GM10248 (cell line): Measurements from ENCODE around the gene ICE2.
A peak's percentile ranks its signal among the peaks of the same experiment; 100 is the strongest.

Source experiments
- CTCF ChIA-PET: fragments of 300-600 bp; sonication (Branson Sonifier 250); formaldehyde crosslinking; extraction: SDS; loops from one replicate; lab custom pipeline; 2021; ENCODE audit warnings: antibody characterized with exemption; lab: Yijun Ruan, JAX
- POLR2A ChIA-PET: fragments of 350-650 bp; sonication (Branson Sonifier 250); formaldehyde crosslinking; extraction: SDS; loops from one replicate; lab custom pipeline; 2020; ENCODE audit warnings: antibody characterized with exemption; lab: Yijun Ruan, JAX
- DNase-seq: peaks from one replicate; pipeline ENCODE4 v3.0.0; 2012; ENCODE audit errors: extremely low spot score
- TF ChIP-seq, protein P1 (sequence below): IDR thresholded peaks from 2 replicates; pipeline ENCODE4 v1.5.1; 2012; ENCODE audit warnings: mild to moderate bottlenecking, low read depth; ENCODE audit errors: extremely low read depth, missing control alignments, control extremely low read depth

ICE2 gene, protein sequence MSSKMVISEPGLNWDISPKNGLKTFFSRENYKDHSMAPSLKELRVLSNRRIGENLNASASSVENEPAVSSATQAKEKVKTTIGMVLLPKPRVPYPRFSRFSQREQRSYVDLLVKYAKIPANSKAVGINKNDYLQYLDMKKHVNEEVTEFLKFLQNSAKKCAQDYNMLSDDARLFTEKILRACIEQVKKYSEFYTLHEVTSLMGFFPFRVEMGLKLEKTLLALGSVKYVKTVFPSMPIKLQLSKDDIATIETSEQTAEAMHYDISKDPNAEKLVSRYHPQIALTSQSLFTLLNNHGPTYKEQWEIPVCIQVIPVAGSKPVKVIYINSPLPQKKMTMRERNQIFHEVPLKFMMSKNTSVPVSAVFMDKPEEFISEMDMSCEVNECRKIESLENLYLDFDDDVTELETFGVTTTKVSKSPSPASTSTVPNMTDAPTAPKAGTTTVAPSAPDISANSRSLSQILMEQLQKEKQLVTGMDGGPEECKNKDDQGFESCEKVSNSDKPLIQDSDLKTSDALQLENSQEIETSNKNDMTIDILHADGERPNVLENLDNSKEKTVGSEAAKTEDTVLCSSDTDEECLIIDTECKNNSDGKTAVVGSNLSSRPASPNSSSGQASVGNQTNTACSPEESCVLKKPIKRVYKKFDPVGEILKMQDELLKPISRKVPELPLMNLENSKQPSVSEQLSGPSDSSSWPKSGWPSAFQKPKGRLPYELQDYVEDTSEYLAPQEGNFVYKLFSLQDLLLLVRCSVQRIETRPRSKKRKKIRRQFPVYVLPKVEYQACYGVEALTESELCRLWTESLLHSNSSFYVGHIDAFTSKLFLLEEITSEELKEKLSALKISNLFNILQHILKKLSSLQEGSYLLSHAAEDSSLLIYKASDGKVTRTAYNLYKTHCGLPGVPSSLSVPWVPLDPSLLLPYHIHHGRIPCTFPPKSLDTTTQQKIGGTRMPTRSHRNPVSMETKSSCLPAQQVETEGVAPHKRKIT

DNA sequence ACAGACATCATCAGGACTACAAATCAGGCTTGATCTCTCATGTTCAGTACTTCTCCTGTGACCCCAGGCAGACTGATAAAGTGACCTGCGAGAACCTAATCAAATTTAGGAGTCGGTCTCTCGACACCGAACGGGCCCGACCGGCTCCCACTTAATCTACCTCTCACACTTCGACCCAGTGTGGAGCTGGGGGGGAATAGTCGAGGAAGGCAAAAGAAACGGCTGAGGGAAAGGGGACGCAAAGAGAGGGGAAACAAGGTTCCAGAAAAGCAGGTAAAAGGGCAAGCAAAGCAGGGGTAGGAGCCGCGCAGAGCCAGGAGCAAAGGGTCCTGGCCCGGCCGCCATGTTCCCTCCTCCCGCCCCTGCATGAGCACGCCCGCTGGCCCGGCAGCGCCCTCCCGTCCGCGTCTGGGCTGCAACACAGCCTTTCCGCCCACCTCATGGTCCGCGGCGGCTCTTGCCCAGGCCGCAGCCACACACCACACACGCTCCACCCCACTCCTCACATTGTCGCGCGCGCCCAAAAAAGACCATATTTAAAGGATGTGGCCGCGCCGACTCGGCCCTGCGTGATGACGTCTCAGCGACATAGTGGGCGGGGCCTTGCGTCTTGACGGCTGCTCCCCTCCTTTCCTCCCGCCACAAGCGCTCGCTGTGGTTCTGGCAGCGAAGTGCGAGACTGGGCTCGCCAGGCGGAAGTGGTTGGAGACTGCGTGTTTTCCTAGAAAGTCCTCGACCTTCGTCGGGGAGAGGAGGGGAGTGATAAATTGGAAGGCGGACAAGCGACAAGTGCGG, at the start of gene ICE2:
Gene ICE2 (minus strand): TSS at position 577 of the 795 bp plus-strand sequence. CDS start 1,165 bp downstream, outside the sequence.
- CTCF ChIA-PET = interaction anchor here (1.0 to 1.4 kb wide), 3 partner anchors 42 to 438 kb away, joined by 3 read pairs; no protein-coding TSS in a partner anchor
- TF ChIP-seq, protein P1, sequence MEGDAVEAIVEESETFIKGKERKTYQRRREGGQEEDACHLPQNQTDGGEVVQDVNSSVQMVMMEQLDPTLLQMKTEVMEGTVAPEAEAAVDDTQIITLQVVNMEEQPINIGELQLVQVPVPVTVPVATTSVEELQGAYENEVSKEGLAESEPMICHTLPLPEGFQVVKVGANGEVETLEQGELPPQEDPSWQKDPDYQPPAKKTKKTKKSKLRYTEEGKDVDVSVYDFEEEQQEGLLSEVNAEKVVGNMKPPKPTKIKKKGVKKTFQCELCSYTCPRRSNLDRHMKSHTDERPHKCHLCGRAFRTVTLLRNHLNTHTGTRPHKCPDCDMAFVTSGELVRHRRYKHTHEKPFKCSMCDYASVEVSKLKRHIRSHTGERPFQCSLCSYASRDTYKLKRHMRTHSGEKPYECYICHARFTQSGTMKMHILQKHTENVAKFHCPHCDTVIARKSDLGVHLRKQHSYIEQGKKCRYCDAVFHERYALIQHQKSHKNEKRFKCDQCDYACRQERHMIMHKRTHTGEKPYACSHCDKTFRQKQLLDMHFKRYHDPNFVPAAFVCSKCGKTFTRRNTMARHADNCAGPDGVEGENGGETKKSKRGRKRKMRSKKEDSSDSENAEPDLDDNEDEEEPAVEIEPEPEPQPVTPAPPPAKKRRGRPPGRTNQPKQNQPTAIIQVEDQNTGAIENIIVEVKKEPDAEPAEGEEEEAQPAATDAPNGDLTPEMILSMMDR = peak; percentile 12
- POLR2A ChIA-PET = interaction anchor here (0.5 to 1.7 kb wide), 2 partner anchors 91 to 117 kb away, joined by 3 to 5 read pairs; no protein-coding TSS in a partner anchor
- peak; percentile 92 for DNase-seq

DNA sequence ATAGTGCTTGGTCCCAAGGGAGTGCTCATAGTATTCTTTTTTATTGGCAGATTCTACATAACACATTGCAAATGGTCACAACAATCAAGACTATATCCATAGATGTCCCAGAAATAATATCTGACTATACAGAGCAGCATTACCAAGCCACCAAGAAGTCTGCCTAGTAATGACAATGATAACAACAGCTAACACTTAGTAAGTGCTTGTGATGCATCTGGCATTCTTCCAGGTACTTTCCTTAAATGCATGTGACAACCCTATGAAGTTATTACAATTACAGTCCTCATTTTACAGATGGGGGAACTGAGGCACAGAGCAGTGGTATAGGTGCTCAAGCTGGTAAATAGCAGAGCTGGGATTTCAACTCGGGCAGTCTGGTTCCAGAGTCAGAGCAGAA, 49.6 kb upstream of the ICE2 start:
- CTCF ChIA-PET = interaction anchor here (0.8 to 1.9 kb wide), 5 partner anchors 8 to 42 kb away, joined by 3 to 8 read pairs (median 5); no protein-coding TSS in a partner anchor
- no peak for DNase-seq
- TF ChIP-seq, protein P1 = no peak
- POLR2A ChIA-PET = no interaction called here

DNA sequence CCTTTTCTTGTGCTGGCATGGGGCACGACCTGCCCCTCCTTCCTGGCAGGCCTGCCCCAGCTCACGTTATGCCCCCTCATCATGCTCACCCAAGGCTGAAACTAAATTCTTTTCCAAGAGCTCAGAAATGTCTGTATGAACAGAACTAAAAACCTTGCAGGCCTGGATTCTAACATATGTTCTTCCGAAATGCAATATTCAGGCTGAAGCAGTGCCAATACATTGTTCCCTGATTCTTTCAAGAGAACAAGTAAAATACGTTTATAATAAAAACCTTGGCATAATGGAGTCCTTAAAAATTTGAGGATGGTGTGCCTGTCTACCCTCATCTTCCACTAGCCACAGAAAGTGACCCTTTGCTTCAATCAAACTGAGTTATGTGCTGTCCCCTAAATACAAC, 48.5 kb upstream of the ICE2 start:
- ChIA-PET POLR2A (no interaction called here), CTCF (interaction anchor here (1.1 to 1.9 kb wide), 5 partner anchors 10 to 168 kb away, joined by 3 to 7 read pairs (median 5); no protein-coding TSS in a partner anchor)
- DNase-seq = no peak
- TF ChIP-seq, protein P1 = no peak

DNA sequence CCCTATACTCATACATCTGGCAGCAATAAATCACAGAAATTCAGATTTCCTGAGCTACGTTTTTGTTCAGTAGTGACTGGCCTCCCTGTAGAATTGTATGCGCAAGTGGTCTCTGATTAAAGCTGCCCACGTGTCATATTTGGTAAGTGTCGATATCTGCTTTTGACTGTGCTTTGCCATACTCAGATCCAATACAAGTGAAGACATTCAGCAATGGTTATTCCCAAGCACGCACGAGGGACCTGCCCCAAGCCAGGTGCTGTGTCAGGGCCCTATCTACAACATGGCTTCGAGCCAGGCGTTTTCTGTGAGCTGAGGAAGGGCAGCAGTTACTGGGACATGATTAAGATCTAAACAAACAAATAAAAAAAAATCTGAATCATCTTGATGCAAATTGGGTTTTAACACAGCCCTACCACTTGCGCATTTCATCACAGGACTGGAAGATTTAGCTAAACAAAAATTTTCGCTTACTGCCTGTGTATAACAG, 47.2 kb upstream of the ICE2 start:
- CTCF ChIA-PET = interaction anchor here (1.1 to 1.7 kb wide), 7 partner anchors 9 to 165 kb away, joined by 3 to 8 read pairs (median 5); no protein-coding TSS in a partner anchor
- no peak for DNase-seq
- POLR2A ChIA-PET = no interaction called here

DNA sequence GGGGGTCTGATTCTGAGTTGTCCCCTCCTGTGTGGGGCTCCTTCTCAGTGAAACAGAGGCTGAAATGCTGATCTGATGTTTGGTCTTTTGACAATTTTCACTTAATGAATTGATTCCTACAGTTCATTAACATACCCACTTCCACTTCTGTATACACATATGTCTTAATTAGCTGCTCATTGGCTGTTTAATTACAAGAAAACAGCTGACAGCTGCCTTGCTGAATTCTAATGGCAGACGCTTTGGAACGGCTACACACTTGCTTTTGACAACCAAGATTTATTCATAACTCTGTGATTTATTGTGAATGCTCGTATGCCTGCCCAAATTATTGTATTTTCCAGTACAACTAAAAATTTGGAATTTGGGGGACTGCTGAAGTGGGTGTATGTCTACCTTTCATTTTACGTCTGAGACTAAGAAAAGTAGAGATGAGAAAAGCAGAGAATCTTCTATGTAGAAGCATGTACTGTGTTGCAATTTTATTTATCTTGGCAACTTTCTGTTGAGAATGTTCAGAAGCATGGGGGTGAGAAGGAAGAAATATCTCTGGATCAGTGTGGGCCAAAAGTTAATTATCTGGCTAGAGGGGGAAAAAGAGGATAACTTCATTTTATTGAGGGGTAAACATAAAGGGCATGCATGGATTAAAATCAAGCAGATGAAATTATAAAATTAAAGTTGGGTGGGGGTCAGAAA, 46.5 kb upstream of the ICE2 start:
- TF ChIP-seq, protein P1 = no peak
- ChIA-PET POLR2A (no interaction called here), CTCF (interaction anchor here (1.1 to 9.7 kb wide), 6 partner anchors 8 to 26 kb away, joined by 3 to 193 read pairs (median 6); no protein-coding TSS in a partner anchor)
- no peak for DNase-seq

More for the DNA sequence above, 47.2 kb upstream of the ICE2 start:
- TF ChIP-seq, protein P1 = no peak
